Fibroblast of skin of back (primary cell): ENCODE measurements around the gene SREBF1.

Source experiments
- DNase-seq: peaks from one replicate; pipeline ENCODE4 v3.0.0-alpha.2; 2013

Gene SREBF1

DNA sequence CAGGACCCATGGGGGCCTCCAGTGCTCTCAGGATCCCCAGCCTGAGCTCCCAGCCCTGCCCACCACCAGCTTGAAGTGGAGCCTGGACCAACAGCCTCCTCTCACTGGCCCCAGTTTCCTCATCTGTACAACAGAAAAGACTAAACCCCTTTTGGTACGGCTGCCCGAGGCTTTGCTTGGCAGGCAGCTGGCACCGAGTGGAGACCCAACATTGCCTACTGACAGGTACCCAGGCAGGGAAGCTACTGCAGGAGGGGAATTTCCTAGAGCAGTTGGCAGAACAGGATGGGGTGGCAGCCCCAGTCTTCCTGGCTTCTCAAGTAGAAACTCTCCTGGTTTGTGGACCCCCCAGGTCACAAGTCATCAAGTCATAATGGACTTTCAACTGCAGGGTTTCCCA, 14.2 kb downstream of the SREBF1 start:
- DNase-seq: no peak

DNA sequence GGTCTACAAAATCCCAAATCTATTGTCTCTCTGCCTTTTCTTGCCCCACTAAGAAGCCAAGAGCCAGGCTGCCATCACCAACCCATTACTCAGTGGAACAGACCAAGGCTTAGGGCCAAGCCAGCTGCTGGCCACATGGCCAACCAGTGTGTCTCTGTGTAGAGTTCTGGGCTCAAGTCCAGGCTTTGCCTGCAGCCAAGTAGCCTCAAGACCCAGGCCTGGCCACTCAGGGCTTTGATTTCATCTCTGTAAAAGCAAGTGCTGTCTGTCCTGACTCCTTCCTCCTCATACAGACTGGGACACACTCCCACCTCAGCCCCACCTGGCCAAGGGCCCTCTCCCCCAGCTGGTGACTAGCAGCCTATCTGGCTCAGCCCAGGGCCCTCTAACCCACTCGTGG, 14.6 kb downstream of the SREBF1 start:
- no peak for DNase-seq

DNA sequence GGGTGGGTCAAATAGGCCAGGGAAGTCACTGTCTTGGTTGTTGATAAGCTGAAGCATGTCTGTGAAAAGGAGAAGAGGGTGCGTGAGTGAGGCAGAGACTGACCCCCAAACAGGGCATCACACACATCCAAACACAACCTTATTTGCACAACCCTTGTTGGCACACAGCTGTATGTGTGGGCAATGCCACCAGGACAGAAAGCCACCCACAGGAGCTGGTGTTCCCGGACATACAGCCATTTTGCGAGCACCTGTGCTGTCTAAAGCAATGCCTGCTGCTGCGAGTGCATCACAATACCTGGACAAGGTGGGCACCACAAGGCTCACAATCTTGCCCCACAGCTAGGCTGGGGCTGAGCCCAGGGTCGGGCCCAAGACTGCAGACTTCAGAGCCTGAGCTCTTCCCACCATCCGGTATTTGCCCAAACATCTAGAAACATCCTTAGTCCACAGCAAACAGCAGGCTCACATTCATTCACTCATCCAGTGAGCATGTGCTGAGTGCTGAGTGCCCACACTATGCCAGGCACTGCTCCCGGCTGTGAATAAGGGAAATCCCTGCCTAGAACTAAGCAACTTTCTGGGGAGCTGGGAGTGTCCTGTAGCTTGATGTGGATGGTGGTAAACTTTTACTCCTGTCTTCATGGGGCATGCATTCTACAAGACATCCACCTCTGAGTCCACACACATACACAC, 16.2 kb downstream of the SREBF1 start:
- no peak for DNase-seq

DNA sequence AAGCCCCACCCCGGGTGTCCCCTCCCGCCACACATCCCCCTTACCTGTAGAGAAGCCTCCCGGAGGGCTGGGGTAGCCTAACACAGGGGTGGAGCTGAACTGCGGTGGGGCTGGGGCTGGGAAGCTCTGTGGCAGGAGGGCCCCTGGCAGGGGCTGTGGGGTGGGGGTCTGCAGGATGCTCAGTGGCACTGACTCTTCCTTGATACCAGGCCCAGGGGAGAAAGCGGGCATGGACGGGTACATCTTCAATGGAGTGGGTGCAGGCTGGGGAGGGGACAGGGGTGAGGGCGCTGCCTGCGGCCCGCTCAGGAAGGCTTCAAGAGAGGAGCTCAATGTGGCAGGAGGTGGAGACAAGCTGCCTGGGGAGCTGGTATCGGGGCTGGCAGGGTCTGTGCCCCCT, 16.7 kb downstream of the SREBF1 start:
- DNase-seq: no peak

DNA sequence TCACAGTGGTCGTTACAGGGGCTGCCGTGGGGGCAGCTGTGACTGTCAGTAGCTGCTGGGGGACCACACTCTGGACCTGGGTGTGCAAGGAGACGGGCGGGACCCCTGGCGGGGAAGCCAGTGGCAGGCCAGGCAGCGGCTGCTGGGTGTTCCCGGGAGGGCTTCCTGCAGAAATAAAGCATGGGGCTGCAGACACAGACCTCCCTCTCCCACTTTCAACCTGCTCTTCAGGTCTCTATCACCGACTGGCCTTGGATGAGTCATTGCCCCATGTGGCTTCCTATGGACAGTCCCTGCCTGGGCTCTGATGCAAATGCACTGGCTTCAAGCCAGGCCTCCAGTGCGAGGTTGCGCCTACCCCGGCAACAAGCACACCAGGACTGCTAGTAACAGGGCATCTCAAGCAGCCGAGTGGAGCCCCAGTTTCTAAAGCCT, 17.2 kb downstream of the SREBF1 start:
- DNase-seq: peak; percentile 80

DNA sequence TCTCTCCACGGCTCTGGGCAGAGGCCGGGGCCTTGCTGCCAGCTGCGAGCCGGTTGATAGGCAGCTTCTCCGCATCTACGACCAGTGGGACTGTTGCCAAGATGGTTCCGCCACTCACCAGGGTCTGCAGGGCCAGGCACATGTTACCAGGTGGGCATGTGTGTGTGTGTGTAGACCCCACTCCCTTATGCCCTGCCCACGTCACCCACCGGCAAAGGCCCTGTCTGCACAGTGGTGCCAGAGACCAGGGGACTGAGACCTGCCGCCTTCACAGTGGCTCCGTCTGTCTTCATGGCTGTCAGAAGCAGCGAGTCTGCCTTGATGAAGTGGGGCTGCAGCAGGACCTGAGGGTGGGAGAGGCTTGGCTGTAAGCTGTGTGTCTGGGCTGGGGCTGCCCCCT, 17.7 kb downstream of the SREBF1 start:
- no peak for DNase-seq

DNA sequence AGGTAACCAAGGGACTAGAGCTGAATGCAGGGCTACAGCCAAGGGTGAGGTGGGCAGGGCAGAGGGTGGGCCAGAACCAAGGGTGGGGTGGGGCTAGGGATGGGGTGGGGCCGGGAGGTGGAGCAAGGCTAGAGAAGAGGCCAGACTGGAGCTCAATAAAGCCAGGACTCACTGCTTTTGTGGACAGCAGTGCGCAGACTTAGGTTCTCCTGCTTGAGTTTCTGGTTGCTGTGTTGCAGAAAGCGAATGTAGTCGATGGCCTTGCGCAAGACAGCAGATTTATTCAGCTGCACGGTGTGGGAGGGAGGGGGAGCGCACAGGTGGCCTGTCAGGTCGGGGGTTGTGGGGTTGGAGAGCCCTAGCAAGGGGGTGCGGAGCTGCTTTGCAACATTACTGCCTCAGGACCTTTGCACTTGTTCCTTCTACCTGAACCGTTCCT, 18.7 kb downstream of the SREBF1 start:
- no peak for DNase-seq

DNA sequence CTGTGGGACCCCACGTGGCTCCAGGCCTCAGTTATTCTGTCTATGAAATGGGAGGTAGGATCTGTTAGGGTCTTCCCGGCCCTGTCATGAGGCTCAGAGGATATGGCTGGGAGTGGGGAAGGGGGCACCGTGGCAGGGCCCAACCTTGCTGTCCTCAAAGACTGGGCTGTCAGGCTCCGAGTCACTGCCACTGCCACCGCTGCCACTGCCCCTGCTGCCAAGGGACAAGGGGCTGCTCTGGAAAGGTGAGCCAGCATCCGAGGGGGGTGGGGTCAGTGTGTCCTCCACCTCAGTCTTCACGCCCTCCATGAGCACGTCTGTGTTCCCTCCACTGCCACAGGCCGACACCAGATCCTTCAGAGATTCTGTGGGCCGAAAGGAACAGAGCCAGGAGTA, 19.2 kb downstream of the SREBF1 start:
- no peak for DNase-seq

DNA sequence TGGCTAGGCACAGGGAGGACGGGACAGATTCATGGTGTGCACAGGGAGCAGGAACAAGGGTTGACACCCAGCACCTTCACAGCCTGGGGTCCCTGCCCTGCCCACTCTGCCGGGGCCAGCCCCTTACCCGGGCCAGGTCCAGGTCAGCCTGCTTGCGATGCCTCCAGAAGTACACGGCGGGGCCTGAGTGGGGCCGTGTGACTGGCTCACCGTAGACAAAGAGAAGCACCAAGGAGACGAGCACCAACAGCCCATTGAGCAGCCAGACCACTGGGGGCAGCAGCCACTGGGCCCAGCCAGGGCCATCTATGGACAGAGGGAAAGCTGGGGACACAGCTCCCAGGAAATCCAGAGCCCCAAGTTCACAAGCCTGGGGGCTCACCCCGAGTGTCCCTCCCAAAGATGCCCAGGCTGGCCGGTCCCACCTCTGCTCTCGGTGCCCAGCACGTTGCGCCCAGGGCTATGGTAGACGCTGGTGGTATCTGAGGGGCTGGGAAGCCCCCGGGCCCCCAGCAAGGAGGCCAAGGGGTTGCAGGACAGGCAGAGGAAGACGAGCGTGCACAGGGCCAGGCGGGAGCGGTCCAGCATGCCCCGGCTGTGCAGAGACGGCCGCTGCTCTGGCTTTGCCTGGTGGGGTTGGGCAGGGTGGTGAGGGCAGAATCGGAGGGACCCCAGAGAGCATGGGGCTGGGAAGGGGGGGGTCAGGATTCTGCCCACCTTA, 19.8 kb downstream of the SREBF1 start:
- DNase-seq: no peak

DNA sequence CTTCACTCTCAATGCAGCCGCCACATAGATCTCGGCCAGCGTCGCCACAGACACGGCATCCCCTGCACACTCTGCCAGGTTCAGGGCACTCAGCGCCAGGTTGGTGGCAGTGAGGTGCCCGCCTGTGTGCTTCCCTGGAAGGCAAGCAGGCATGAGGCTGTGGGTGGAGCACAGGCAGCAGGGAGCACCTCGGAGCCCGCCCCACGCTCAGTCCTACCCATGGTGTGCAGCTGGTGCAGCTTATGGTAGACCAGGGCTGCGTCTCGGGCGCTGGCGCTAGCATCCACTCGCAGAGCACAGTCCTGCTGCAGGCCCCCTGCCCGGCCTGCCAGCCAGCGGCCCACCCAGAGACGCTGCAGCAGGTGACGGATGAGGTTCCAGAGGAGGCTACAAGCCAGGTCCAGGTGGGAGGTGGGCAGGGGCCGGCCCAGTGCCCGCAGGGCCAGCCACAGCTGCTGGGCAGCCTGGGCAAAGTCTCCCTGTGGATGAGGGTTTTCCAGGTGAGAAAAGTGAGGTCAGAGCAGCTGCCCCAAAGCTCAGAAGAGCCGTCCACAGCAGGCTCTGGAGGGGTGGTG, 20.5 kb downstream of the SREBF1 start:
- DNase-seq: no peak

DNA sequence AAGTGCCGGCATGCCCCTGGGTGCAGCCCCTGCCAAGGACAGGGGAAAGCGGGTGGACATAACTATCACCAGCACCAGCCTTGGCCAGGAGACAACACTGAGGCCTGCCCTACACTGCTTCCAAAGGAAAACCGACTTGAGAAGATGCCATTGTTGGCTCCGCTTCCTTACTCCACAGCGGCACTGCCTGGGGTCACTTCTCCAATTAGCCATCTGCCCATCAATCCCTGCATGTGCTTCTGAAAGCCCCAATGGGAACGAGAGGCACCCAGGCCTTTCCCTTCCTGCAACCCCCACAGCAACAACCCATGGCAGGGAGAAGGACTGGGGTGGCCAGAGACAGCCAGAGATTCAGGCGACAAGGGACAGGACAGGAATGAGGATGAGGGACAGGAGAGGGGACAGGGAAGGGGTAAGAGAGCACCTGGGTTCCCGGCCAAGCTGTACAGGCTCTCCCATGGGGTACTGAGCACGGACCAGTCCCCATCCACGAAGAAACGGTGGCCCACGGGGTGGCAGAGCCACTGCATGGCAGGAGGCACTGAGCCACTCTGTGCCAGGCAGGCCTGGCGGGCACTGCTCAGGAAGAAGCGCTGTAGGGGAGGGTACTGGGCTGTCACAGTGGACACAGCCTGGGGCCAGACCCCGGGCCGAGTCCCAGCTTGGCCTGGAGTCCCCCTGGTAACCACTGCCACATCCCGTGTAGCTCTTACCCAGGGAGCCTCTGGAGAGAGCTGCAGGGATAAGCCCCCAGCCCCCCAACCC, 21.2 kb downstream of the SREBF1 start:
- no peak for DNase-seq

DNA sequence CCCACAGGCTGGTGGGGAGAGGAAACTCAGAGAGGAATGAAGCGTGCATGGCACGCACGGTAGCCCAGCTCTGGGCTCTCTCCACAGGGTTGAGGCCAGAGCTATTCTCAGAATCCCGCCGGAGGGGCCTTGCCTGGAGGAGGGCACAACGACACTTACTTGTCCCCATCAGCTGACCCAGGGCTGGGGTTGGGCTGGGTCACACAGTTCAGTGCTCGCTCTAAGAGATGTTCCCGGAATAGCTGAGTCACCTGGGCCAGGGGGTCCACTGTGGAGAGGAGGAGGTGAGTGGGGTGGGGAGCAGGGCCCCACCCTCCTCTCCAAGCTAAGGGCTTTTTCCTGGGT, 21.8 kb downstream of the SREBF1 start:
- no peak for DNase-seq

DNA sequence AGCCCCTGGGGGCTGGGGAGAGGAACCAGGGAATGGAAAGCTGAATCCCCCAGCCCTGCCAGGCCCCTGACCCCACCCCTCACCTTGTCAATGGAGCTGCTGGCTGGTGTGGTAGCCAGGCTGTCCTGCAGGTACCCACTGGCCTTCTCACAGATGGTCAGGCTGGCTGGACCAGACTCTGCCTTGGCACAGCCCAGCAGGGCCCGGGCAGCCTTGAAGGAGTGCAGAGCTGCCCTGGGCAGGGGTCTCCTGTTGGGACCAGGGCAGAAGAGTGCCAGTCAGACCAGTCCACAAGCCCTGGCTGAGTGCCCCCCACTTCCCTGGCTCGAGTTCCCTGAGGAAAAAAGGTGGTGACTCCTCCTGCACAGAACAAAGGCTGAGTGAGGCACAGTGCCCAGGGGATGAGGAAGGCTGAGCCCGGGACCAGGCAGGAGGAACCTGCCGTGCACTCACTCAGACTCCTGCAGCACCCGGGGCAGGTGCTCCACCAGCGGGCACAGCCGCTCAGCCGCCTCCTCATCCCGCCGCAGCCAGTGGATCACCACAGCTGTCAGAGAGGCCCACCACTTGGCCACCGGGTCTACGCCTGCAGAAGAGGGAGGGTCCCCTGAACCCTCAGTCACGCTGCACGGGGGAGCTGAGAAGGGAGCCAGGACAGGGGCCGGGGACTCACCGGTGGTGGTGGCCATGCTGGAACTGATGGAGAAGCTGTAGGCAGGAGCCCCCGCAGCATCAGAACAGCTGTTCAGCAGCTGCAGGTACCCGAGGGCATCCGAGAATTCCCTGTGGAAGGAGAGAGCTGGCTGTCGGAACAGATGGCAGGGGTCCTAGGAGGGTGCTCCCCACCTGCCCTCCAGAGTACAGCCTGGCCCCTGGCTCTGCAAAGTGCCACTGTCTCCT, 22.4 kb downstream of the SREBF1 start:
- DNase-seq: no peak

DNA sequence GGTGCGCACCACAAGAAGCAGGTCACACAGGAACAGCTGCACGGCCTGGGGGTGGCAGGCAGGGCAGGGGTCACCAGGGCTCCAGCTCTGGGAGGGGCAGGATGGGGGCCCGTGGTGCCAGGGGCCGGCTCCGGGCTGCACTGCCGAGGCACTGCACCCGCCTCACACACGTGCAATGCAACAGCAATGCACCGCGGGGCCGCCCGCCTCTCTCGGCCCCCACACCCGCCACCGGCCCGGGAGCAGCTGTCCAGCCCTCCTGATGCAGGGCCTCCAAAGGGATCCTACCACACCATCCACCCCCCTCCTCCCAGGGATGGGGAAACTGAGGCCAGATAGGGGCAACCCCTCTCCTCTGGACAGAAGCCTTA, 23.1 kb downstream of the SREBF1 start:
- no peak for DNase-seq

DNA sequence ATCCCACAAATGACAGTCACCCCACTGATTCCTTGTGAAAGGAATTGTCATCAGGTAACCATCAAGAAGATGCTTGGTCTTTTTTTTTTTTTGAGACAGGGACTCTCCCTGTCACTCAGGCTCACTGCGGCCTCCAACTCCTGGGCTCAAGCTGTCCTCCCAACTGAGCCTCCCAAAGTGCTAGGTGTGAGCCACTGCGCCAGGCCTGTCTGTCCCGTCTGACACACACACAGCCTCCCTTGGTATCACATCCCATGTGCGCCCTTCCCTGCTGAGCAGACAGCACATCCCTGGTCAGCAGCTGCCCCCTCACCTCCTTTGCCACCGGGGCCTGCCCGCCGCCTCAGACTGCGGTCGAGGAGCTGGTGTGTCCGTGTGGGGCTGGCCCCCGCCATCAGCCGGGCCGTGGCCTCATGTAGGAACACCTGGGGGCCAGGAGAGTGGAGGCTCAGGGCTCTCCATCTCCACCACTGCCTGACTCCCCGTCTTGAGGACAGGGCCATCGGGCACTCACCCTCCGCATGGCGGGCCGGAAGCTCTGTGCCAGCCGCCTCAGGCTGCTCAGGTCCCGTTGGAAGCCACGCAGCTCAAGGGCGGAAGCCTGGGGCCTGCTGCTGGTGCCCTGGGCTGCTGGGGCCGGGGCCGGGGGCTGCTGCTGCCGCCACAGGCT, 23.6 kb downstream of the SREBF1 start:
- DNase-seq: no peak

DNA sequence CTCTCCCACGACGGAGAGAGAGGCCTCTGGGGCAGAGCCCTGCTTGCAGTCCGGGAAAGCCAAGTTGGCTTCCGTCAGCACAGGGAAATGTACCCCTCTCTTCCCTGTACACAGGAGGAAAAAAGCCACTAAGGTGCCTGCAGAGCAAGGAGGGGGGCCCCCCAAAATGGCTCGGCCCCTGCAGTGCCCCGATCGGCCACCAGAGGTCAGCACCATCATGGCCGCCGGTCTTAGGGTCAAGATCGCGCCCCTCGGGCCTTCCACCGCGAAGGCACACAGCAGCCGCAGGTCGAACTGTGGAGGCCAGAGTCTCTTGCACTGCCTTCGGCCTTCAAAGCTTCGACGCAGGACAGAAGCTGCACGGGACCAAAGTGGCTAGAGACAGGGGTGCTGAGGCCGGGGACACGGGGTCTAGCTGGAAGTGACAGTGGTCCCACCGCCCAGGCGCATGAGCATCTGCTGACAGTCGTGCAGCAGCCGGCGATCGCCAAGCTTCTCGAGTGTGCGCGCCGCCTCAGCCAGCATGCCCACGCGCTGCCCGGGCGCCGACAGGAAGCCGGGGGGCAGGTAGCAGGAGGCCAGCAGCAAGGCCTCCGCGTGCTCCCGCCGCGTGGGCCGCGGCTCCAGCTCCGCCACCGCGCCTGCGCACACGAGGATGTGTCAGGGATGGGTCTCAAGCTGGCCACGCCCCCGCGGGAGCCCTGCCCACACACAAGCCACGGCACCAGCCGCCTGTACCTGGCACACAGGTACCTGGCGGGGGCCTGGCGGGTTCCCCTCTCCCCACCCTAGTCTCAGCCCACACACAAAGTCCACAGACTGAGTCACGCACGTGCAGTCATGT, 24.4 kb downstream of the SREBF1 start:
- DNase-seq: peak; percentile 44

DNA sequence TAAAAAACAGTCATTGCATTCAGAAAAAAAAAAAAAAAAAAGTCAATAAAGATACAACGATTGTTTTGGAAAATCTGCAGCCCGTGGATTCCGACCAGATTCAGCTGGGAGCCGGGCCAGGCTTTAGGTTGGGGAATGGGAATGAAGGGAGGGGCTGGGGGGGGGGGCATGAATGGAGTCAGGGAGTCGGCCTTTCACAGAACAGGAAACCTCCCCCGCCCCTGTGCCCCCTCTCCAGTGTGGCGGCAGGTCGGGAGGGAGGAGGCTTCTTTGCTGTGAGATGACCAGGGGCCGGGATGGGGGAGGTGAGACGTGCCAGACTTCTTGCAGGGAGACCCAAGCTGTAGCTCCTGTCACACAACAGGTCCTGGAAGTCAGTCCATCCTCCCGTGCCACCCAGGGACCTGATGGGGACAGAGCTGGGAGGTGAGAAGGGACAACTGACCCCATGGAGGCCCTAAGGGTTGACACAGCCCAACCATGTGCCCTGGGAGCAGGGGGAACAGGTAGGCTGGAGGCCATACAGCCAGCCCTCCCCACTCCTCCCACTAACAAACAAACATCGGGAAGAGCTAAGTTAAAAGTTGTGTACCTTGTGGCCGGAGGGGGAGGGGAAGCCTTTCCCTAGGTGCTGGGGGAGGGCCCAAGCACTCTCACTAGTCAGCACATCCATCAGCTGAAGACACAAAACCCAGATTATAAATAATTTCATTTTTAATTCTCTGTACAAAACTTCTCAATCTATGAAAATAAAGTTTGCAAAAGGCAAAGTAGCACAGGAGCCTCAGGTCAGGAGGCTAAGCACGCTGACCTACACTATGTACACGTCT, 25.2 kb downstream of the SREBF1 start:
- DNase-seq: no peak

DNA sequence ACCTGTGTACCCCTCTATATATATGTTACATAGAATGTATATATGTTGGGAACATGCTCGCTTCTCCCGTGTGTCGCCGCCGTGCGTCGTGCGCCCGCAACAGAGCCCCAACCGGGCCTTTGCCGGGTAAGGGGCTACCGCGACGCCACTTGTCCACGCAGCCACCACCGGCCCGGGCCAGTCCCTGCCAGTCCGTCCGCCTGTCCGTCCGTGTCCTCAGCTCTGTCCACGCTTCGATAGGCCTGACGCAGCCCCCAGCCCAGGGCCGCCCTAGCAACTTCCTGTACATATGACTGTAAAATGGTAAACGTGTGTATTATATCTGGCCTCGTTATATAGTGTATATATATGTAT, 25.9 kb downstream of the SREBF1 start:
- no peak for DNase-seq

DNA sequence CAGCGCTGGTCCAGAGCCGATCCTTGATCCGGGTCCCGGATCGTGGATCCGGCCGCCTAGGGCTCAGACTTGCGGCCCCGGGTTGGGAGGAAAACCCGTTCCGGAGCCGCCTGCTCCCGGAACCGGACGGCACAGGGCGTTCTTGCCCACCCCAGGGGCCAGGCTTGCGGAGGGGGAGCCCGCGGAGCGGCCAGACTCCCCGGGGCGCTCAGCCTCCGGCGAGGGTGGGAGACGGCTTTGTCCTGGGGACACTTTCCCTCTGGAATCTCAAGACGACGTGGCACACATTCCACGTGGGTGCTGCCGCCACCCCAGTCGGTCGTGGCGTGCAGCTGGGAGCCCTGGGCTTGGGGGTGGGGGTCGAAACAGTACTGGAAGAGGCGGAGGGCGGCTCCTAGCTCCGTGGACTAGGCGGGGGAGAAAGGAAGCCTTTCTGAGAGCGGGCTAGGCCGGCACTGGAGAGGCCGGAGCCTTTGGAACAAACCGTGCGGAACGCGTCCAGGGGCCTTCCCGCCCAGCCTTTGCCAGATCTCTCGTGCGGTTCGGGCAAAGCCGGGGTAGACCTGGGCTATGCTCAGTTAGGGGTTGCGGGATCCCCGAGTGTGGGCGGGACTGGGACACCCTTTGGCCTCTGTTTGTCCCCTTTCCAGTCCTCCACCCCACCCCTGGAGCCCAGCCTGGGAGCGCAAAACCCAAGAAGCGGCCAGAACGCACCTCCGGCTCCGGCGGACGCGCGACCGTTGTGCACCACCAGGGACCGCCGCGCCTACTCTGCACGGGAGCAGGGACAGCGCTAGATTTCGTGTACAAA, 26.5 kb downstream of the SREBF1 start:
- peak; percentile 36 for DNase-seq
